ENCODE measurements around the gene NF2. TPM values are rescaled to one million over a fixed set of nuclear protein-coding genes. Genes with fewer than 3 reads are reported as not detected.

Gene NF2
- total RNA-seq, 4 donors from 2014 or later = 30.5 to 82.5 (median 36.6) TPM

DNA sequence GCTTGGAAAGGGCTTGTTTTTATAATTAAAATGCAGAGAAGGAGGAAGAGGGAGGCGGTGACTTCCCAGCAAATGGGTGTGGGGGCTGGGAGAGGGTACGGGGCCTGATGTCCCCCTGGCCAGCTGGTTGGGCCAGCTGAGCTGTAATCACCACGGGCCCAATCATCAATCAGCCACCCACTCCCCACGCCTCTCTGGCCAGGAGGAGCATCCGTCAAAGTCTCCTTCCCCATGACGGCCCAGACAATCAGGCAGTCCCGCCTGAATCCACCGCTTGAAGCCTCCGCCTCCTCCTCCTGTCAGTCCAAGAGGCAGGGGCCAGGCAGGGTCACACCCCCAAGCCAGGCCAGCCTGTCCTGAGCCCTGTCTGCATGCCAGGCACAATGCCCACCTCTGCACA, 103.1 kb downstream of the NF2 start:
- Histone ChIP-seq H3K4me3 (no peak overlapping the region), H3K4me1 (peaks cover 0 to 33% (median 3%) of the 10 kb centered on the region in 4 donors), H3K27ac (no peak overlapping the region), H3K36me3 (no peaks in the 10 kb centered on the region), H3K27me3 (no peaks in the 10 kb centered on the region), H3K9me3 (no peaks in the 10 kb centered on the region)
- TF ChIP-seq, protein P1, sequence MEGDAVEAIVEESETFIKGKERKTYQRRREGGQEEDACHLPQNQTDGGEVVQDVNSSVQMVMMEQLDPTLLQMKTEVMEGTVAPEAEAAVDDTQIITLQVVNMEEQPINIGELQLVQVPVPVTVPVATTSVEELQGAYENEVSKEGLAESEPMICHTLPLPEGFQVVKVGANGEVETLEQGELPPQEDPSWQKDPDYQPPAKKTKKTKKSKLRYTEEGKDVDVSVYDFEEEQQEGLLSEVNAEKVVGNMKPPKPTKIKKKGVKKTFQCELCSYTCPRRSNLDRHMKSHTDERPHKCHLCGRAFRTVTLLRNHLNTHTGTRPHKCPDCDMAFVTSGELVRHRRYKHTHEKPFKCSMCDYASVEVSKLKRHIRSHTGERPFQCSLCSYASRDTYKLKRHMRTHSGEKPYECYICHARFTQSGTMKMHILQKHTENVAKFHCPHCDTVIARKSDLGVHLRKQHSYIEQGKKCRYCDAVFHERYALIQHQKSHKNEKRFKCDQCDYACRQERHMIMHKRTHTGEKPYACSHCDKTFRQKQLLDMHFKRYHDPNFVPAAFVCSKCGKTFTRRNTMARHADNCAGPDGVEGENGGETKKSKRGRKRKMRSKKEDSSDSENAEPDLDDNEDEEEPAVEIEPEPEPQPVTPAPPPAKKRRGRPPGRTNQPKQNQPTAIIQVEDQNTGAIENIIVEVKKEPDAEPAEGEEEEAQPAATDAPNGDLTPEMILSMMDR (IDR thresholded peaks at IDR 0.05) = no peak
- TF ChIP-seq POLR2A (IDR thresholded peaks at IDR 0.05) = no peak
- DNase-seq = no peak

DNA sequence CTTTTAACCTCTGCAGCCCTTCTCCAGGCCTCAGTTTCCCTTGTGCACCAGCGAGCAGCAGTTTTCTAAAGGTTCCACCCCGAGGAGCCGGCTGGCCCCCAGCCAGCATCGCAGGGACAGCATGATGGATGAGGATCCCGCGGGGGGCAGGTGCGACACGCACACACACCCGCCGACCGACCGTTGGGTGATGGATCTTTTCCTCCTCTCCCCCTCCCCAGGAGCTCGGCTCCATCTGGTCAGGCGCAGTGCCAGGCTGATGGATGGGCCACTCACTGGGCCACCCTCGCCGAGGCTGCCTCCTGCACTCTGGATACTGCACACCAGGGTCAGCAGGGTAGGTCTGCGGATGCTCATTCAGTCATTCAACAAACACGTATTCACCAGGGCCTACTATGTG, 103.6 kb downstream of the NF2 start:
- TF ChIP-seq, protein P1 (IDR thresholded peaks at IDR 0.05) = no peak
- no peak for TF ChIP-seq POLR2A (IDR thresholded peaks at IDR 0.05)
- no peak for DNase-seq
- Histone ChIP-seq H3K4me3 (no peak overlapping the region), H3K27me3 (no peaks in the 10 kb centered on the region), H3K4me1 (peaks cover 0 to 28% (median 3%) of the 10 kb centered on the region in 4 donors), H3K27ac (no peak overlapping the region), H3K36me3 (no peaks in the 10 kb centered on the region), H3K9me3 (no peaks in the 10 kb centered on the region)

DNA sequence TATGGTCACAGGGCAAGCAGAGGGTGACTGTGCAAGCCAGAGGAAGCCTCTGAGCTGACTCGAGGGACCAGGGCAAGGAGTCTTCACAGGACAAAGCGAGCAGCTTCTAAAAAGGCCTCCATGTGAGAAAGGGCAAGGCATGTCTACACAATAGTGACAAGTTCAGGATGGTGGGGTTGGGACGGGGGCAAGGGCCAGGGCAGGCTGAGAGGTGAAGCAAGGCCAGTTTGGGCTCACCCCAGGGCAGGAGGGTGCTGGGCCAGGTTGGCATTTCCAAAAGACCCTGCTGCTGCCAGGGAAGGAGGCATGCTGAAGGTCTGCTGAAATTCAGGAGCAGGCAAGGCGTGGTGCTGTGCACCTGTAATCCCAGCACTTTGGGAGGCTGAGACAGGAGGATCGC, 104.0 kb downstream of the NF2 start:
- Histone ChIP-seq H3K9me3 (no peaks in the 10 kb centered on the region), H3K27ac (no peak overlapping the region), H3K36me3 (no peaks in the 10 kb centered on the region), H3K4me3 (no peak overlapping the region), H3K27me3 (no peaks in the 10 kb centered on the region), H3K4me1 (peaks cover 0 to 24% (median 3%) of the 10 kb centered on the region in 4 donors)
- TF ChIP-seq, protein P1 (IDR thresholded peaks at IDR 0.05) = no peak
- TF ChIP-seq POLR2A (IDR thresholded peaks at IDR 0.05) = no peak
- no peak for DNase-seq

DNA sequence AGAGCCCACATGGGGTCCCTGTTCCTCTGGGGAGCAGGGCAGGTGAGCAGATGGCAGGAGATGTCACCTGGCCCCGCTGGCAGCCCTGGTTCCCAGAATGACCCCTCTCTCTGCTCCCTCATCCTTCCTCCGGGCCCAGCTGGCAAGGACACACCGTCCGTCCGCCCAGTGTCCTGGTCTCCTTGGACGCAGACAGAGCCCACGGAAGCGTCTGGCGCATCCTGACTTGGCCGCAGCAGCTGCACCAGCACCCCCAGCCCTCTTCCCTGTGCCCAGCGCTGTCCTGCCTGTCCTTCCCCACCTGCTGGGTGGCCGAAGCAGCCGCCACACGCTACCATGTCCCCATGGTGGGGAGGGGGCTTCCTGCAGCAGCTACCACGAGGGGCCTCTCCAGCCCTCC, 106.8 kb downstream of the NF2 start:
- Histone ChIP-seq H3K27ac (no peak overlapping the region), H3K4me3 (no peak overlapping the region), H3K36me3 (no peaks in the 10 kb centered on the region), H3K27me3 (no peaks in the 10 kb centered on the region), H3K4me1 (peaks cover 0 to 1% (median 0%) of the 10 kb centered on the region in 4 donors), H3K9me3 (no peaks in the 10 kb centered on the region)
- TF ChIP-seq, protein P1 (IDR thresholded peaks at IDR 0.05) = no peak
- no peak for TF ChIP-seq POLR2A (IDR thresholded peaks at IDR 0.05)
- no peak for DNase-seq

DNA sequence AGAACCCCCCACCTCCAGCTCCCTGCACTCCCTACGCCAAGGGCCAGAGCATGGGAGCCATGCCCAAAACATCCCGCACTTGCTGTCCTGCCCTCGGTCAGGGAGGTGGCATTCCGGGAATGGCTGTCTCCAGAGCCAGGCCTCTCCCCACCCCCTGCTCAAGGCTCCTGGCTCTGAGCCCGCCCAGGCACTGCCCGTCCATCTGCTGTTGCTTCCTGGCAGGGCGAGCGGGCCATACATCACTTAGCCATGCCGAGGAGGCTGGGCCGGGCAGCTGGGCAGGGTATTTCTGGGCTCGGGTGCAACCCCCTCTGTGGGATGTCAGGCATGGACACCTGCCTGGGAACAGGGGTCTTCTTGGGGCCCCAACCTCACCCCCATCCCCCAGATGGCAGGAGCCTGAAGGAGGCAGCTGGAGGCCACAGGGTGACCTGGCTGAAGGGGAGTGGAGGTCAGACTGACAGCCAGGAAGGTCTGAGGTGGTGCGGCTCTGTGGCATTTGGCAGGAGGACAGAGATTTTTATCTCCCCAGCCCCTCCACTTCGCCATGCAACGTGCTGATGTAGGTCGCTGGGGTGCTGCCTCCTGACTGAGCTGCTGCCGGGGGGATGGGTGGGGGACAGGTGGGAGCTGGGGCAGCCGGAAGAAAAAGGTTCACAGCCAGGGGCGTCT, 107.6 kb downstream of the NF2 start:
- no peaks in the 10 kb centered on the region for H3K9me3 ChIP-seq
- no peak for TF ChIP-seq POLR2A (IDR thresholded peaks at IDR 0.05)
- TF ChIP-seq, protein P1 (IDR thresholded peaks at IDR 0.05) = no peak
- H3K4me1 ChIP-seq = no peaks in the 10 kb centered on the region
- no peak overlapping the region for H3K4me3 ChIP-seq
- no peak overlapping the region for H3K27ac ChIP-seq
- DNase-seq = peak in 1 of 3 donors; percentile 62
- H3K27me3 ChIP-seq = no peaks in the 10 kb centered on the region
- H3K36me3 ChIP-seq = no peaks in the 10 kb centered on the region

Data from Peyer's patch (tissue), 4 donors.